Activated naive CD8-positive, alpha-beta T cell treated with anti-CD3 and anti-CD28 coated beads, Interleukin-2, amount 50 U/mL, for 24 hours (primary cell): Measurements from ENCODE around the gene POMT2.
"Not testable (repeated sequence)": the region's sequence is repeated elsewhere in the genome, so short reads cannot be mapped to it uniquely, and the experiment has no call there.

Experiments
- ATAC-seq: fragments of 150-1000 bp; cut with Tn5 transposase; one replicate; pipeline ENCODE4 v1.10.0; 2021
- DNase-seq: peaks from one replicate; pipeline ENCODE4 v3.0.0; 2021
- H3K27ac Mint-ChIP-seq: one replicate; pipeline ENCODE4 v1.8.0; 2021; ENCODE audit warnings: mild to moderate bottlenecking, mixed read lengths
- H3K27me3 Mint-ChIP-seq: one replicate; pipeline ENCODE4 v1.8.0; 2021; ENCODE audit warnings: mixed read lengths
- H3K36me3 Mint-ChIP-seq: one replicate; pipeline ENCODE4 v1.8.0; 2021; ENCODE audit warnings: low read depth, mixed read lengths
- H3K4me1 Mint-ChIP-seq: one replicate; pipeline ENCODE4 v1.8.0; 2021; ENCODE audit warnings: mixed read lengths
- H3K4me3 Mint-ChIP-seq: one replicate; pipeline ENCODE4 v1.8.0; 2021; ENCODE audit warnings: mild to moderate bottlenecking, moderate library complexity, mixed read lengths
- H3K9me3 Mint-ChIP-seq: one replicate; pipeline ENCODE4 v1.8.0; 2021; ENCODE audit warnings: mixed read lengths

The POMT2 gene

GRCh38 chr14:77296155-77296554 lies 24.5 kb downstream of the POMT2 start:
- ATAC-seq = no peak
- Mint-ChIP-seq H3K9me3 (no peaks in the 10 kb centered on the region), H3K36me3 (peaks cover 5% of the 10 kb centered on the region), H3K4me1 (no peaks in the 10 kb centered on the region), H3K27ac (no peak overlapping the region), H3K27me3 (no peaks in the 10 kb centered on the region), H3K4me3 (no peak overlapping the region)
- no peak for DNase-seq

GRCh38 chr14:77290705-77291104 lies 30.0 kb downstream of the POMT2 start:
- H3K4me1 Mint-ChIP-seq = no peaks in the 10 kb centered on the region
- no peaks in the 10 kb centered on the region for H3K27me3 Mint-ChIP-seq
- H3K36me3 Mint-ChIP-seq = peaks cover 7% of the 10 kb centered on the region
- ATAC-seq (no peak), DNase-seq (no peak)
- no peaks in the 10 kb centered on the region for H3K9me3 Mint-ChIP-seq
- H3K27ac Mint-ChIP-seq = no peak overlapping the region
- no peak overlapping the region for H3K4me3 Mint-ChIP-seq

DNA sequence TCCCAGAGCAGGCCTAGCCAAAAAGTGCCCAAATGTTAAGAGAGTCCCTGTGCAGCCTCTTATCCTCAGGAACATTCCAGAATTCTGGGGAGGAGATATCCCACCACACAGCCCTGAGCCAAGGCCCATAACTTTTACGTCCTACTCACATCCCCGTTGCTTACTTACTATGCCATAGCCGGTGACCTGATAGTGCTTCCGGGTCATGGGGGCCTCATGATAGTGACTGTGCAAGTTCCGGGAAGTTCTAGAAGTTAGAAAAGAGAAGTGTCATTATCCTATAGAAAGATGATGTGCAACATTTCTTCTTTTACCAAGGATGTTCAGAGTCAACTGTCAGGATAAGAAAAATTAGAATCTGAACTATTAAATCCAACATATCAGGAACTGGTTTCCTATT lies 34.1 kb downstream of the POMT2 start:
- H3K27ac Mint-ChIP-seq = no peak overlapping the region

GRCh38 chr14:77284466-77284865 lies 36.2 kb downstream of the POMT2 start:
- H3K9me3 Mint-ChIP-seq = no peaks in the 10 kb centered on the region
- no peak overlapping the region for H3K4me3 Mint-ChIP-seq
- no peaks in the 10 kb centered on the region for H3K4me1 Mint-ChIP-seq
- H3K27me3 Mint-ChIP-seq = no peaks in the 10 kb centered on the region
- no peak for ATAC-seq
- peaks cover 14% of the 10 kb centered on the region for H3K36me3 Mint-ChIP-seq
- no peak for DNase-seq
- H3K27ac Mint-ChIP-seq = no peak overlapping the region

More for the DNA sequence above, 34.1 kb downstream of the POMT2 start:
- H3K4me1 Mint-ChIP-seq = no peaks in the 10 kb centered on the region
- H3K27me3 Mint-ChIP-seq = no peaks in the 10 kb centered on the region
- DNase-seq = no peak
- no peak for ATAC-seq
- peaks cover 14% of the 10 kb centered on the region for H3K36me3 Mint-ChIP-seq
- no peaks in the 10 kb centered on the region for H3K9me3 Mint-ChIP-seq
- no peak overlapping the region for H3K4me3 Mint-ChIP-seq

DNA sequence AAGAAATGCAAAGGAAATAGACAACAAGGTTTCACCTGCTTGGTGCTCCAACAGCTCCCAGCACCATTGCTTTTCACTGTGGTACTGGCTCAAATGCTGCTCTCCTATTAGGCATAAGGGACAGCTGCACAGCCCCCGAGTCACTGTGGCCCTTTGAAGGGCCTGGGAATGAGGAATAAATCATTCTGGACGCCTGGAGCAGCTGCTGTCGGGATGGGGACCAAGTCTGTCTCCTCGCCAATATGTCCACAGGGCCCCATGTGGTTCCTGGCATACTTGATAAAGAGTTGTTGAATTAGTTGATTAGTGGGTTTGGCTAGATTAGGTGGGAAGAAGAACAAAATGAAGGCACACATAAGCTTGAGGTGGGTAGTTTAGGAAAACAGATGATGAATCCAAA lies 36.6 kb downstream of the POMT2 start:
- no peaks in the 10 kb centered on the region for H3K9me3 Mint-ChIP-seq
- no peak for ATAC-seq
- H3K27ac Mint-ChIP-seq = no peak overlapping the region
- no peaks in the 10 kb centered on the region for H3K27me3 Mint-ChIP-seq
- no peaks in the 10 kb centered on the region for H3K4me1 Mint-ChIP-seq
- no peak overlapping the region for H3K4me3 Mint-ChIP-seq
- no peak for DNase-seq
- peaks cover 18% of the 10 kb centered on the region for H3K36me3 Mint-ChIP-seq

DNA sequence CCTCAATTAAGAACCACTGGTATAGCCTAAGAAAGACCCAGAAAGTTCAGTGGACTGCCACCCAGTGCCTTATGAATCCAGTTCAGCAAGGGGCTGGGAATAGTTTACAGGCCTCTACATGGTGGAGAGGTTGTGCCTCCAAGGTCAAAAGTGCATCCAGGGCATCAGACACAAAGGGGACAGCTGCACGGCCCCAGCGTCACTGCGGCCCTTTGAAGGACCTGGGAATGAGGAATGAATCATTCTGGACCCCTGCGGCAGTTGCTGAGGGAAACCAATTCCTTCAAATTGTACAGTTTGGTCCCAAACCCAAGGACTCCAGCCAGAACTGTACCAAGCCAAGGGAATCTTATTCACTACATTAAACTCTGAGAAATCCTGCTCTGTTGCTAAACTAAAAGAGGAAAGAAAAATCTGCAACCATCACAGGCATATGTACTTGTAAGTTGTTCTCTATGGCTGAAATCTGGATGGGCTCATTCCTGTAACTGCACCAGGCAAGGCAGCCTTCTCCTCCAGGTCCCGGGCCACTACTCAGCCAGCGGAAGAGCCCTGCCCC lies 38.8 kb downstream of the POMT2 start:
- peaks cover 18% of the 10 kb centered on the region for H3K36me3 Mint-ChIP-seq
- H3K9me3 Mint-ChIP-seq = no peaks in the 10 kb centered on the region
- H3K27ac Mint-ChIP-seq = no peak overlapping the region
- no peaks in the 10 kb centered on the region for H3K4me1 Mint-ChIP-seq
- H3K4me3 Mint-ChIP-seq = no peak overlapping the region
- no peaks in the 10 kb centered on the region for H3K27me3 Mint-ChIP-seq
- DNase-seq (no peak), ATAC-seq (no peak)

DNA sequence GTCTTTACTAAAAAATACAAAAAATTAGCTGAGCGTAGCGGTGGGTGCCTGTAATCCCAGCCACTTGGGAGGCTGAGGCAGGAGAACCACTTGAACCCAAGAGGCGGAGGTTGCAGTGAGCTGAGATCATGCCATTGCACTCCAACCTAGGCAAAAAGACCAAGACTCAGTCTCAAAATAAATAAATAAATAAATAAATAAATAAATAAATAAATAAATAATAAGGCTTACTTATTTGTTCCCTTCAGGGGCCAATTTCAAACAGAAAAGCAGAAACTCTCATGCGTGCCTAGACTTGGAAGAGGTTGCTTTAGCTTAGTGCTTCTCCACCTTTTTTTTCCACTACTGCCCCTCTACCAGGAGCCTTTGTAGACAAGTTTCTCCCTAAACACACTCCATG lies 39.8 kb downstream of the POMT2 start:
- not testable (repeated sequence) for DNase-seq, H3K27ac Mint-ChIP-seq, H3K9me3 Mint-ChIP-seq, ATAC-seq, H3K27me3 Mint-ChIP-seq, H3K4me1 Mint-ChIP-seq, H3K4me3 Mint-ChIP-seq
- peaks cover 11% of the 10 kb centered on the region for H3K36me3 Mint-ChIP-seq

DNA sequence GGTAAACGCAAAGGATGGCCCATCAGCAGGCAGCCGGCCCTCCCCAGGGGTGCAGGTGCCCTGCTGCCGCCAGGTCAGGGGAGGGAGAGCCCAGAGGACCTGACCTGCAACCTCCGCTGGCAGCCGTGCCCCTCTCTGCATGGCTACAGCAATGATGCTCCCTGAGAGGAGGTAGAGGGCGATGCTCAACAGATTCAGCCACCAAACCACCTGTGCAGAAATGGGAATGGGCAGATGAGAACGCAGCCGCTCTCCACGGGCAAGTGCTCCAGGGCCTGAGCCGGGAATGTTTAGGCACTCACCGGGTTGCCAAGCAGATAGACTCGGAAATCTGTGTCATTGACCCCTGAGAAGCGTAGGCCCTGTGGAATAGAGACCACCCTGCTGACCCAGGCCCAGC lies 41.0 kb downstream of the POMT2 start:
- Mint-ChIP-seq H3K4me3 (no peak overlapping the region), H3K36me3 (peaks cover 9% of the 10 kb centered on the region), H3K9me3 (no peaks in the 10 kb centered on the region), H3K27me3 (no peaks in the 10 kb centered on the region), H3K27ac (no peak overlapping the region), H3K4me1 (no peaks in the 10 kb centered on the region)
- no peak for ATAC-seq
- DNase-seq = no peak

- DNase-seq (no peak), ATAC-seq (no peak)
- Mint-ChIP-seq H3K36me3 (peaks cover 5% of the 10 kb centered on the region), H3K4me1 (no peaks in the 10 kb centered on the region), H3K9me3 (no peaks in the 10 kb centered on the region), H3K27me3 (no peaks in the 10 kb centered on the region), H3K4me3 (no peak overlapping the region), H3K27ac (no peak overlapping the region)
Observed at GRCh38 chr14:77278461-77279230, 42.0 kb downstream of the POMT2 start.

DNA sequence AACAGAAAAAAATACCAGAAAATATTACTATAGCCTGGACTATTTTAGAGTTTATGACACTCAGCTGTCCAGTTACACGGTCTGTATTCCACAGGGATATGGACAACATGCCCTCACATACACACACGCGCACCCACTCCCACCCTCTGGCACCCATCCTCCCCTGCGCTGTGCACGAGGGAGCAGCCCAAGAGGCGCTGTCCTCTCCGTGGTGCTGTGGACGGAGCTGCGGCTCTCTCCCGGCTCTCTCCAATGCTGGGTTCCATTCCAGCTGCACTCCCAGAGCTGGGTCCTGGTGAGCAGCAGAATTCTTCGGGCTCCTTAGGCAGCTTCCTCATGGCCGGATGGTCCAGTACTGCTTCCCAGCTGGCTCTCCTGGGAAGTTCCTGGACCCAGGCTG lies 43.7 kb downstream of the POMT2 start:
- ATAC-seq (no peak), DNase-seq (no peak)
- Mint-ChIP-seq H3K36me3 (peaks cover 3% of the 10 kb centered on the region), H3K4me1 (no peaks in the 10 kb centered on the region), H3K9me3 (no peaks in the 10 kb centered on the region), H3K27me3 (peaks cover 6% of the 10 kb centered on the region), H3K4me3 (no peak overlapping the region), H3K27ac (no peak overlapping the region)

GRCh38 chr14:77276295-77276935 lies 44.3 kb downstream of the POMT2 start:
- ATAC-seq = no peak

GRCh38 chr14:77275601-77276017 lies 45.1 kb downstream of the POMT2 start:
- DNase-seq (no peak), ATAC-seq (no peak)
- Mint-ChIP-seq H3K9me3 (no peaks in the 10 kb centered on the region), H3K27me3 (peaks cover 14% of the 10 kb centered on the region), H3K4me1 (no peaks in the 10 kb centered on the region), H3K4me3 (no peak overlapping the region), H3K36me3 (peaks cover 3% of the 10 kb centered on the region), H3K27ac (no peak overlapping the region)

More at GRCh38 chr14:77276295-77276935, 44.3 kb downstream of the POMT2 start:
- H3K4me3 Mint-ChIP-seq = no peak overlapping the region
- H3K27ac Mint-ChIP-seq = no peak overlapping the region
- no peaks in the 10 kb centered on the region for H3K4me1 Mint-ChIP-seq
- no peaks in the 10 kb centered on the region for H3K9me3 Mint-ChIP-seq
- peaks cover 3% of the 10 kb centered on the region for H3K36me3 Mint-ChIP-seq
- peaks cover 11% of the 10 kb centered on the region for H3K27me3 Mint-ChIP-seq
- no peak for DNase-seq

- no peak for ATAC-seq
- H3K27ac Mint-ChIP-seq = no peak overlapping the region
Observed at GRCh38 chr14:77275041-77275580, 45.6 kb downstream of the POMT2 start.

DNA sequence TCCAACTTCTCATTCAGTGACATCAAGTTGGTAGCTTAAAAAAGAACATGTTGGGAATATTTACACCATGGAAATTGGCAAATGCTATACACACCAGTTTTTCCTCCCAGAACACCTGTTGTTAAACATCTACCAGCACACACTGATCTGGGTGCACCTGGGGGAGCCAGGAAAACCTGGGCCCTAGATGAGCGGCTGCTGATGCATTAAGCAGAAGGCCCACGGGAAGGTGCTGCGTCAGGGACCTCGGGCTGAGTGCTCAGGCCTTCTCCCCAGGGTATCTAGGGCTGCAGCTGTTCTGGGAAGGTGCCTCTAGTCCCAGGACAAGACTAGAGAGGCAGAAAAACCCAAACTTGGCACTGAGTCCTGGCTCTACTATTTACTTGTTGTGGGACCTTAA lies 46.9 kb downstream of the POMT2 start:
- peaks cover 26% of the 10 kb centered on the region for H3K27me3 Mint-ChIP-seq
- no peak for DNase-seq
- no peak overlapping the region for H3K4me3 Mint-ChIP-seq
- no peak for ATAC-seq
- no peaks in the 10 kb centered on the region for H3K36me3 Mint-ChIP-seq
- no peaks in the 10 kb centered on the region for H3K4me1 Mint-ChIP-seq
- H3K9me3 Mint-ChIP-seq = no peaks in the 10 kb centered on the region
- H3K27ac Mint-ChIP-seq = no peak overlapping the region

More at GRCh38 chr14:77275041-77275580, 45.6 kb downstream of the POMT2 start:
- no peaks in the 10 kb centered on the region for H3K4me1 Mint-ChIP-seq
- peaks cover 3% of the 10 kb centered on the region for H3K36me3 Mint-ChIP-seq
- H3K27me3 Mint-ChIP-seq = peaks cover 17% of the 10 kb centered on the region
- DNase-seq = no peak
- H3K9me3 Mint-ChIP-seq = no peaks in the 10 kb centered on the region
- H3K4me3 Mint-ChIP-seq = no peak overlapping the region

DNA sequence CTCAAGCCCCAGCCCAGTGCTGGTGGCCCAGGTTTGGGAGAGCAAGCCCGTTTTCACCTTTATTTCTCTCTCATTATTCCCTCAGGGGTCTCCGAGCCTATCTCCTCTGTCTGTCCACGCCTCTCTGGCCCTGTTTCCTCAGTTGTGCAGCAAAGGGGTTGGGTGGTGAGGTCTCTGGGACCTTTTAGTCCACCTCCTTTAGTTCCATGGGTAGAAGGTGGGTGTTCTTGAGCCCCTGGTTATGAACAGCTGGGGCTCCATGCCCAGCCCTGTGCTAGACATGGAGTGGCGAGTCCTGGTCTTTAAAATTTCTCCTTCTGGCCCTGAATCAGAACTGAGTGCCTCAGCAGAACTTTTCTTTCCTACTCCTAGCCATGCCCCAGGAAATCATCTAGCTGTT lies 48.4 kb downstream of the POMT2 start:
- Mint-ChIP-seq H3K4me3 (no peak overlapping the region), H3K27ac (no peak overlapping the region), H3K9me3 (no peaks in the 10 kb centered on the region), H3K36me3 (peaks cover 2% of the 10 kb centered on the region), H3K27me3 (peaks cover 35% of the 10 kb centered on the region), H3K4me1 (no peaks in the 10 kb centered on the region)
- DNase-seq (no peak), ATAC-seq (no peak)
